ENCODE results near the gene AP3S2. TPM values are rescaled to one million over a fixed set of nuclear protein-coding genes. Genes with fewer than 3 reads are reported as not detected.

AP3S2 gene
- total RNA-seq, 1 donor from 2014 or later, result 30.9 TPM

- Mint-ChIP-seq H3K4me1 (ENCODE audit: low read depth) (no peaks in the 10 kb centered on the region), H3K4me3 (ENCODE audit: low read depth) (no peak overlapping the region)
- no peak for DNase-seq (ENCODE audit: low spot score, unreplicated experiment)
These were observed 111.7 kb downstream of the AP3S2 start for GRCh38 chr15:89781891-89782618.

GRCh38 chr15:89781055-89781454, 112.7 kb downstream of the AP3S2 start:
- no peak overlapping the region for H3K27ac Mint-ChIP-seq
- no peaks in the 10 kb centered on the region for H3K4me1 Mint-ChIP-seq (ENCODE audit: low read depth)
- H3K27me3 Mint-ChIP-seq, result peaks cover 35% of the 10 kb centered on the region
- no peaks in the 10 kb centered on the region for H3K36me3 Mint-ChIP-seq (ENCODE audit: insufficient read depth)
- H3K9me3 Mint-ChIP-seq (ENCODE audit: low read depth), result no peaks in the 10 kb centered on the region
- TF ChIP-seq CTCF (IDR thresholded peaks at IDR 0.05; ENCODE audit: unreplicated experiment), result no peak
- H3K4me3 Mint-ChIP-seq (ENCODE audit: low read depth), result no peak overlapping the region
- no peak for DNase-seq (ENCODE audit: low spot score, unreplicated experiment)

More at GRCh38 chr15:89781891-89782618, 111.7 kb downstream of the AP3S2 start:
- H3K27ac Mint-ChIP-seq, result no peak overlapping the region
- peaks cover 33% of the 10 kb centered on the region for H3K27me3 Mint-ChIP-seq
- no peaks in the 10 kb centered on the region for H3K9me3 Mint-ChIP-seq (ENCODE audit: low read depth)
- no peaks in the 10 kb centered on the region for H3K36me3 Mint-ChIP-seq (ENCODE audit: insufficient read depth)
- no peak for TF ChIP-seq CTCF (IDR thresholded peaks at IDR 0.05; ENCODE audit: unreplicated experiment)

GRCh38 chr15:89780601-89781000, 113.2 kb downstream of the AP3S2 start:
- no peak for DNase-seq (ENCODE audit: low spot score, unreplicated experiment)
- Mint-ChIP-seq H3K4me1 (ENCODE audit: low read depth) (no peaks in the 10 kb centered on the region), H3K27ac (no peak overlapping the region), H3K4me3 (ENCODE audit: low read depth) (no peak overlapping the region), H3K27me3 (peaks cover 36% of the 10 kb centered on the region), H3K9me3 (ENCODE audit: low read depth) (no peaks in the 10 kb centered on the region), H3K36me3 (ENCODE audit: insufficient read depth) (no peaks in the 10 kb centered on the region)
- TF ChIP-seq CTCF (IDR thresholded peaks at IDR 0.05; ENCODE audit: unreplicated experiment), result no peak

Small RNA genes within 50 kb of the gene (microRNA-seq; reads per million reads assigned to microRNA genes)
- gene MIR5009 (ENCODE audit: borderline number of aligned reads, unreplicated experiment) (not detected), gene MIR5094 (ENCODE audit: borderline number of aligned reads, unreplicated experiment) (not detected)

Other genes starting within 250 kb of the AP3S2 start
- gene KIF7, start 238.5 kb downstream of the AP3S2 start, total RNA-seq, result 21.8 and 22.8 TPM in 2 replicates
- gene PLIN1, start 214.6 kb downstream of the AP3S2 start, total RNA-seq, result 0.24 and 0.40 TPM in 2 replicates
- 4.8 and 4.9 TPM in 2 replicates for gene PEX11A, start 203.2 kb downstream of the AP3S2 start, total RNA-seq
- gene WDR93, start 203.2 kb downstream of the AP3S2 start, total RNA-seq, result 0.91 and 1.3 TPM in 2 replicates
- 0.50 and 0.51 TPM in 2 replicates for gene MESP1, start 142.7 kb downstream of the AP3S2 start, total RNA-seq
- not detected in 2 replicates for gene MESP2, start 117.7 kb downstream of the AP3S2 start, total RNA-seq
- 1.7 and 1.8 TPM in 2 replicates for gene ANPEP, start 79.1 kb downstream of the AP3S2 start, total RNA-seq
- 19.6 and 20.4 TPM in 2 replicates for gene ARPIN, start 19.0 kb upstream of the AP3S2 start, total RNA-seq
- gene ZNF710, start 107.3 kb upstream of the AP3S2 start, total RNA-seq, result 69.3 and 70.0 TPM in 2 replicates
- 149 and 164 TPM in 2 replicates for gene IDH2, start 208.5 kb upstream of the AP3S2 start, total RNA-seq

All from progenitor cell of endocrine pancreas (in vitro differentiated cells).